IMR-90 (cell line): ENCODE results near the gene BPIFA1. TPM values are rescaled to one million over a fixed set of nuclear protein-coding genes. Genes with fewer than 3 reads are reported as not detected.

Experiments used
- ATAC-seq: fragments of 200-7000 bp; cut with Tn5 transposase; 2 replicates; pipeline ENCODE4 v1.9.1; 2020; ENCODE audit warnings: low read depth, mild to moderate bottlenecking, moderate library complexity
- BruUV-seq: library from RNA; stranded (reverse); fragments of 400-500 nt; replicated peaks from 2 replicates; lab custom pipeline; 2021; lab: Mats Ljungman, UMichigan
- CTCF ChIA-PET: fragments of 300-600 bp; formaldehyde crosslinking; extraction: SDS; loops from one replicate; lab custom pipeline; 2021; ENCODE audit warnings: antibody characterized with exemption; lab: Yijun Ruan, JAX
- POLR2A ChIA-PET: fragments of 300-600 bp; sonication (Branson Sonifier 250); formaldehyde crosslinking; loops from one replicate; lab custom pipeline; 2022; ENCODE audit warnings: antibody characterized with exemption; ENCODE audit not compliant: unreplicated experiment; lab: Charles Lee
- DNase-seq: peaks from one replicate; pipeline ENCODE4 v3.0.0; 2013
- H2AFZ ChIP-seq: replicated peaks from 2 replicates; pipeline ENCODE3; 2013; ENCODE audit warnings: low read length, mild to moderate bottlenecking; ENCODE audit not compliant: poor library complexity
- H2AK5ac ChIP-seq: 2 replicates; pipeline ENCODE4 v1.6.1; 2013; ENCODE audit warnings: low read depth, low read length, inconsistent platforms
- H2AK9ac ChIP-seq: replicated peaks from 2 replicates; pipeline ENCODE3; 2013; ENCODE audit warnings: mild to moderate bottlenecking, low read depth, low read length, moderate library complexity; ENCODE audit not compliant: poor library complexity
- H2BK120ac ChIP-seq: 2 replicates; pipeline ENCODE4 v1.6.1; 2013; ENCODE audit warnings: low read depth, low read length, inconsistent platforms
- H2BK15ac ChIP-seq: 3 replicates; pipeline ENCODE4 v1.6.1; 2013; ENCODE audit warnings: low read depth, low read length, inconsistent platforms
- H2BK20ac ChIP-seq: 2 replicates; pipeline ENCODE4 v1.6.1; 2013; ENCODE audit warnings: low read depth, mild to moderate bottlenecking, inconsistent platforms, low read length, moderate library complexity
- H2BK5ac ChIP-seq: 2 replicates; pipeline ENCODE4 v1.6.1; 2013; ENCODE audit warnings: mild to moderate bottlenecking, low read depth, low read length, inconsistent platforms; ENCODE audit not compliant: poor library complexity, severe bottlenecking
- H3K14ac ChIP-seq: replicated peaks from 2 replicates; pipeline ENCODE4 v1.6.1; 2013; ENCODE audit warnings: low read depth, low read length, inconsistent platforms
- H3K18ac ChIP-seq: 2 replicates; pipeline ENCODE4 v1.6.1; 2013; ENCODE audit warnings: low read depth, low read length, control low read depth
- H3K23ac ChIP-seq: 2 replicates; pipeline ENCODE4 v1.6.1; 2013; ENCODE audit warnings: low read depth, low read length, inconsistent platforms
- H3K27ac ChIP-seq: 2 replicates; pipeline ENCODE4 v1.5.1; 2013; ENCODE audit warnings: mild to moderate bottlenecking, control low read depth, low read length; ENCODE audit not compliant: insufficient read depth
- H3K27me3 ChIP-seq: 2 replicates; pipeline ENCODE4 v1.6.1; 2013; ENCODE audit warnings: low read length; ENCODE audit not compliant: control insufficient read depth, insufficient read depth
- H3K36me3 ChIP-seq: 2 replicates; pipeline ENCODE4 v1.6.1; 2013; ENCODE audit warnings: low read length, mixed read lengths; ENCODE audit not compliant: control insufficient read depth, insufficient read depth
- H3K4ac ChIP-seq: 2 replicates; pipeline ENCODE4 v1.6.1; 2013; ENCODE audit warnings: low read depth, low read length, inconsistent platforms
- H3K4me1 ChIP-seq: 2 replicates; pipeline ENCODE4 v1.6.1; 2013; ENCODE audit warnings: low read length, mixed read lengths; ENCODE audit not compliant: control insufficient read depth, insufficient read depth
- H3K4me2 ChIP-seq: 2 replicates; pipeline ENCODE4 v1.6.1; 2013; ENCODE audit warnings: low read depth, mild to moderate bottlenecking, control low read depth, low read length, moderate library complexity
- H3K4me3 ChIP-seq: 2 replicates; pipeline ENCODE4 v1.5.1; 2013; ENCODE audit warnings: low read depth, mild to moderate bottlenecking, control low read depth, low read length, moderate library complexity; ENCODE audit not compliant: insufficient read depth
- H3K56ac ChIP-seq: 2 replicates; pipeline ENCODE4 v1.6.1; 2013; ENCODE audit warnings: low read length, inconsistent platforms; ENCODE audit not compliant: insufficient read depth; ENCODE audit errors: extremely low read depth
- H3K79me1 ChIP-seq, 2 experiments: 2 replicates each; pipeline ENCODE4 v1.6.1; 2013; ENCODE audit warnings: low read length in 2 of 2, inconsistent platforms in 1 of 2, low read depth in 1 of 2
- H3K9ac ChIP-seq: 2 replicates; pipeline ENCODE4 v1.6.1; 2013; ENCODE audit warnings: low read depth, low read length, control low read depth
- H3K9me1 ChIP-seq: 2 replicates; pipeline ENCODE4 v1.6.1; 2013; ENCODE audit warnings: low read length, inconsistent platforms; ENCODE audit not compliant: insufficient read depth
- H3K9me3 ChIP-seq: 2 replicates; pipeline ENCODE4 v1.6.1; 2013; ENCODE audit warnings: low read length; ENCODE audit not compliant: control insufficient read depth, insufficient read depth
- H4K20me1 ChIP-seq: 2 replicates; pipeline ENCODE4 v1.6.1; 2013; ENCODE audit warnings: low read length, inconsistent platforms; ENCODE audit not compliant: insufficient read depth
- H4K5ac ChIP-seq: 2 replicates; pipeline ENCODE4 v1.6.1; 2013; ENCODE audit warnings: mild to moderate bottlenecking, low read depth, low read length, control low read depth
- H4K8ac ChIP-seq, 2 experiments: 2 replicates each; pipeline ENCODE4 v1.6.1; 2013; ENCODE audit warnings: low read depth in 2 of 2, low read length in 2 of 2, control low read depth in 1 of 2, inconsistent platforms in 1 of 2
- H4K91ac ChIP-seq: 2 replicates; pipeline ENCODE4 v1.6.1; 2013; ENCODE audit warnings: low read depth, low read length, inconsistent platforms; ENCODE audit not compliant: insufficient read depth
- BHLHE40 ChIP-seq: fragments of 150-350 bp; IDR thresholded peaks from 2 replicates; pipeline ENCODE4 v1.6.1; 2016; ENCODE audit warnings: mild to moderate bottlenecking, low read depth, low read length
- CHD1 ChIP-seq: IDR thresholded peaks from 2 replicates; pipeline ENCODE4 v1.6.1; 2012; ENCODE audit warnings: low read depth, low read length, improper control_type of control experiment
- CTCF ChIP-seq: conservative IDR thresholded peaks from 2 replicates; pipeline ENCODE4 v1.5.1; 2012; ENCODE audit warnings: mild to moderate bottlenecking, low read depth, low read length, improper control_type of control experiment
- FOS ChIP-seq: fragments of 150-350 bp; IDR thresholded peaks from 2 replicates; pipeline ENCODE4 v1.6.1; 2016; ENCODE audit warnings: low read depth, low read length
- MAZ ChIP-seq: IDR thresholded peaks from 2 replicates; pipeline ENCODE4 v1.6.1; 2012; ENCODE audit warnings: low read depth, mild to moderate bottlenecking, low read length, improper control_type of control experiment, moderate library complexity, borderline replicate concordance
- MXI1 ChIP-seq: IDR thresholded peaks from 2 replicates; pipeline ENCODE4 v1.6.1; 2012; ENCODE audit warnings: low read depth, mild to moderate bottlenecking, low read length, moderate library complexity, borderline replicate concordance
- NFE2L2 ChIP-seq: fragments of 150-350 bp; IDR thresholded peaks from 2 replicates; pipeline ENCODE4 v1.6.1; 2016; ENCODE audit warnings: low read depth, mild to moderate bottlenecking, low read length
- RAD21 ChIP-seq: IDR thresholded peaks from 2 replicates; pipeline ENCODE4 v1.6.1; 2012; ENCODE audit warnings: low read length, improper control_type of control experiment
- RCOR1 ChIP-seq: IDR thresholded peaks from 2 replicates; pipeline ENCODE4 v1.6.1; 2012; ENCODE audit warnings: mild to moderate bottlenecking, low read length, improper control_type of control experiment; ENCODE audit not compliant: insufficient replicate concordance
- RFX5 ChIP-seq: IDR thresholded peaks from 2 replicates; pipeline ENCODE4 v1.8.0; 2012; ENCODE audit warnings: low read depth, mild to moderate bottlenecking, low read length, moderate library complexity
- SMC3 ChIP-seq: fragments of 150-350 bp; IDR thresholded peaks from 2 replicates; pipeline ENCODE4 v1.6.1; 2016; ENCODE audit warnings: low read depth, mild to moderate bottlenecking, antibody characterized with exemption, low read length, moderate library complexity
- dilution Hi-C: fragments of 300-500 bp; cut with HindIII; formaldehyde crosslinking; loops from one replicate; pipeline ENCODE4 v1.14.3; 2018; ENCODE audit warnings: low sequenced_read_pairs; ENCODE audit not compliant: unreplicated experiment
- in situ Hi-C: fragments of 300-500 bp; cut with MboI; formaldehyde crosslinking; loops from 3 replicates; pipeline ENCODE4 v1.14.3; 2019; ENCODE audit warnings: low sequenced_read_pairs, inconsistent platforms, mixed read lengths
- intact Hi-C: fragments of 100-400 bp; cut with micrococcal nuclease; formaldehyde crosslinking; loops from 2 replicates; pipeline ENCODE4 v1.10.0; 2022
- polyA plus RNA-seq, 3 experiments: library from polyadenylated mRNA; depleted of rRNA; stranded (reverse); fragments of >200 nt; gene quantifications; 2 replicates each; pipeline ENCODE4 v1.2.3, GENCODE V29; 2012; ENCODE audit warnings: low replicate concordance in 1 of 3
- total RNA-seq: library from RNA; depleted of rRNA; stranded (reverse); fragments of >200 nt; gene quantifications from 2 replicates; pipeline ENCODE4 v1.2.3, GENCODE V29; 2012
- TF ChIP-seq, protein P1 (sequence below): fragments of 150-350 bp; IDR thresholded peaks from 2 replicates; pipeline ENCODE4 v1.6.1; 2016; ENCODE audit warnings: low read depth, mild to moderate bottlenecking, low read length, moderate library complexity, borderline replicate concordance

BPIFA1 gene
- total and polyA plus RNA-seq, 2 of the 4 experiments (the other 2 are of a cell fraction), result not detected

DNA sequence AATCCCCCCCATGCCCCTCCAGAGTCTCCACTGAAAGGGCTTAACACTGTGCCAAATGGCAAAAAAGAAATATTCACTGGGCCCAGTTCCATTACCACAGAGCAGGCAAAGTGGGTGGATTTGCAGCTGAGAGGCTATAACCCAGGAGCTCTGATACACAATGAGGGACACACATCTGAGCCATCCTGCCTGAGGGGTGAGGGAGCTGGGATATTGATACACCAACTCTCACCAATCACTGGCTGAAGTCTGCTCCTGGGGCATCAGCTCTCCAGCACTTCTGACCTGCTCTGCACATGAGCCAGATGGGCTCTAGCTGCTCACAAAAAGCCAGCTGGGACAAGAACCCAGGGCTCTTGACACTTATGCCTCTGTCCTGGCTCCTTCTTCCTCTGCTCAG lies 52.1 kb downstream of the BPIFA1 start:
- Histone ChIP-seq H3K27me3 (peaks cover 32% of the 10 kb centered on the region), H2BK15ac (no peak overlapping the region), H2BK20ac (no peak overlapping the region), H3K9me3 (no peaks in the 10 kb centered on the region), H2BK120ac (no peak overlapping the region), H2AFZ (no peak overlapping the region), H3K9me1 (no peaks in the 10 kb centered on the region), H3K27ac (no peak overlapping the region), H3K9ac (no peak overlapping the region), H4K8ac (no peak overlapping the region), H3K79me1 (no peaks in the 10 kb centered on the region), H3K4me3 (no peak overlapping the region), H3K4ac (no peak overlapping the region), H3K14ac (no peak overlapping the region), H3K4me2 (no peak overlapping the region), H3K56ac (no peak overlapping the region), H3K18ac (no peak overlapping the region), H3K36me3 (no peaks in the 10 kb centered on the region), H3K4me1 (no peaks in the 10 kb centered on the region), H3K23ac (no peak overlapping the region), H2AK9ac (no peak overlapping the region), H4K20me1 (peaks cover 4% of the 10 kb centered on the region; the same call in 1 of the 2 replicates), H4K91ac (no peak overlapping the region), H4K5ac (no peak overlapping the region), H2AK5ac (no peak overlapping the region), H2BK5ac (no peak overlapping the region)
- DNase-seq (no peak), ATAC-seq (no peak)
- dilution Hi-C loops, result no loop called here
- no TSS peak for BruUV-seq
- CTCF ChIA-PET, result interaction anchor here (1.3 kb wide), 1 partner anchor 11 kb away, joined by 3 read pairs; no protein-coding TSS in a partner anchor
- TF ChIP-seq CHD1 (no peak), FOS (no peak), SMC3 (no peak), RFX5 (no peak), RAD21 (no peak), BHLHE40 (no peak), MAZ (no peak), CTCF (no peak), RCOR1 (no peak), MXI1 (no peak), NFE2L2 (no peak)
- TF ChIP-seq, protein P1, sequence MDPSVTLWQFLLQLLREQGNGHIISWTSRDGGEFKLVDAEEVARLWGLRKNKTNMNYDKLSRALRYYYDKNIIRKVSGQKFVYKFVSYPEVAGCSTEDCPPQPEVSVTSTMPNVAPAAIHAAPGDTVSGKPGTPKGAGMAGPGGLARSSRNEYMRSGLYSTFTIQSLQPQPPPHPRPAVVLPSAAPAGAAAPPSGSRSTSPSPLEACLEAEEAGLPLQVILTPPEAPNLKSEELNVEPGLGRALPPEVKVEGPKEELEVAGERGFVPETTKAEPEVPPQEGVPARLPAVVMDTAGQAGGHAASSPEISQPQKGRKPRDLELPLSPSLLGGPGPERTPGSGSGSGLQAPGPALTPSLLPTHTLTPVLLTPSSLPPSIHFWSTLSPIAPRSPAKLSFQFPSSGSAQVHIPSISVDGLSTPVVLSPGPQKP, result no peak
- POLR2A ChIA-PET, result no interaction called here
- intact Hi-C loops, result no loop called here
- in situ Hi-C loops, result no loop called here
